CD4-positive, alpha-beta T cell treated with Interferon gamma for 1 hour (primary cell): ENCODE measurements around the gene CXCR6.

ENCODE experiments used
- DNase-seq: peaks from one replicate; pipeline ENCODE4 v3.0.0-alpha.2; 2020

Gene CXCR6

GRCh38 chr3:45949432-45949831 is 6.2 kb downstream of the CXCR6 start:
- DNase-seq = no peak

- no peak for DNase-seq
Observed at GRCh38 chr3:45950131-45950530, 6.9 kb downstream of the CXCR6 start.

- no peak for DNase-seq
Observed at GRCh38 chr3:45950686-45951600, 7.7 kb downstream of the CXCR6 start.

GRCh38 chr3:45951946-45952345 is 8.7 kb downstream of the CXCR6 start:
- DNase-seq = no peak

GRCh38 chr3:45952456-45952855 is 9.2 kb downstream of the CXCR6 start:
- DNase-seq = no peak

GRCh38 chr3:45953536-45953935 is 10.3 kb downstream of the CXCR6 start:
- no peak for DNase-seq

- no peak for DNase-seq
Observed at GRCh38 chr3:45954306-45954705, 11.0 kb downstream of the CXCR6 start.

GRCh38 chr3:45955017-45955647 is 11.9 kb downstream of the CXCR6 start:
- no peak for DNase-seq

- no peak for DNase-seq
Observed at GRCh38 chr3:45955706-45956105, 12.4 kb downstream of the CXCR6 start.

- no peak for DNase-seq
Observed at GRCh38 chr3:45957586-45957985, 14.3 kb downstream of the CXCR6 start.

- no peak for DNase-seq
Observed at GRCh38 chr3:45958321-45958791, 15.1 kb downstream of the CXCR6 start.

- DNase-seq = no peak
Observed at GRCh38 chr3:45959201-45959600, 15.9 kb downstream of the CXCR6 start.

GRCh38 chr3:45960289-45960688 is 17.0 kb downstream of the CXCR6 start:
- no peak for DNase-seq

- no peak for DNase-seq
Observed at GRCh38 chr3:45962033-45962432, 18.8 kb downstream of the CXCR6 start.

- DNase-seq = no peak
Observed at GRCh38 chr3:45964139-45964538, 20.9 kb downstream of the CXCR6 start.

- DNase-seq = no peak
Observed at GRCh38 chr3:45965253-45965652, 22.0 kb downstream of the CXCR6 start.

GRCh38 chr3:45965653-45966052 is 22.4 kb downstream of the CXCR6 start:
- no peak for DNase-seq

GRCh38 chr3:45966371-45966791 is 23.1 kb downstream of the CXCR6 start:
- no peak for DNase-seq

GRCh38 chr3:45966950-45967640 is 23.8 kb downstream of the CXCR6 start:
- DNase-seq = no peak

- no peak for DNase-seq
Observed at GRCh38 chr3:45967724-45968123, 24.5 kb downstream of the CXCR6 start.

GRCh38 chr3:45968149-45968548 is 24.9 kb downstream of the CXCR6 start:
- DNase-seq = no peak

- DNase-seq = no peak
Observed at GRCh38 chr3:45968706-45969105, 25.4 kb downstream of the CXCR6 start.

- no peak for DNase-seq
Observed at GRCh38 chr3:45969116-45969515, 25.9 kb downstream of the CXCR6 start.

GRCh38 chr3:45969953-45970352 is 26.7 kb downstream of the CXCR6 start:
- DNase-seq = no peak
